Fibroblast of the aortic adventitia (primary cell): ENCODE measurements around the gene COBLL1. TPM values are rescaled to one million over a fixed set of nuclear protein-coding genes. Genes with fewer than 3 reads are reported as not detected.

Experiments used
- DNase-seq: peaks from one replicate; pipeline ENCODE4 v3.0.0-alpha.2; 2010; ENCODE audit warnings: low read depth
- H3K4me3 ChIP-seq: 2 replicates; pipeline ENCODE4 v1.5.1; 2011; ENCODE audit warnings: low read depth, mild to moderate bottlenecking, control low read depth, low read length, moderate library complexity
- CTCF ChIP-seq: IDR thresholded peaks from 2 replicates; pipeline ENCODE4 v1.5.1; 2011; ENCODE audit warnings: mild to moderate bottlenecking, low read length, control low read depth, inconsistent platforms; ENCODE audit not compliant: insufficient read depth
- total RNA-seq: library from RNA; depleted of rRNA; stranded (reverse); fragments of >200 nt; gene quantifications from 2 replicates; pipeline ENCODE4 v1.2.3, GENCODE V29; 2012; ENCODE audit warnings: low replicate concordance

The COBLL1 gene
- total RNA-seq, 1 donor = 18.4 TPM

GRCh38 chr2:164859251-164859818, 17.7 kb upstream of the COBLL1 start:
- no peak for TF ChIP-seq CTCF
- no peak overlapping the region for H3K4me3 ChIP-seq

GRCh38 chr2:164852086-164852485, 10.5 kb upstream of the COBLL1 start:
- no peak for TF ChIP-seq CTCF
- no peak for DNase-seq
- no peak overlapping the region for H3K4me3 ChIP-seq

More at GRCh38 chr2:164859251-164859818, 17.7 kb upstream of the COBLL1 start:
- no peak for DNase-seq

- no peak for TF ChIP-seq CTCF
- DNase-seq = no peak
- no peak overlapping the region for H3K4me3 ChIP-seq
These were observed 8.6 kb upstream of the COBLL1 start for GRCh38 chr2:164850235-164850634.

GRCh38 chr2:164849506-164849905, 7.9 kb upstream of the COBLL1 start:
- TF ChIP-seq CTCF = no peak
- DNase-seq = no peak
- no peak overlapping the region for H3K4me3 ChIP-seq

GRCh38 chr2:164847981-164848741, 6.5 kb upstream of the COBLL1 start:
- no peak overlapping the region for H3K4me3 ChIP-seq
- no peak for DNase-seq
- TF ChIP-seq CTCF = no peak

- H3K4me3 ChIP-seq = no peak overlapping the region
- no peak for DNase-seq
- TF ChIP-seq CTCF = no peak
These were observed 5.7 kb upstream of the COBLL1 start for GRCh38 chr2:164847291-164847690.

- no peak for TF ChIP-seq CTCF
- H3K4me3 ChIP-seq = no peak overlapping the region
- no peak for DNase-seq
These were observed 4.7 kb upstream of the COBLL1 start for GRCh38 chr2:164846276-164846675.
